NCI-H345 (cell line): ENCODE data around the gene SRRM2.
A peak's percentile ranks its signal among the peaks of the same experiment; 100 is the strongest.

ENCODE experiments used
- DNase-seq: peaks from one replicate; lab custom pipeline; 2025; lab: John Stamatoyannopoulos, UW

The SRRM2 gene

DNA sequence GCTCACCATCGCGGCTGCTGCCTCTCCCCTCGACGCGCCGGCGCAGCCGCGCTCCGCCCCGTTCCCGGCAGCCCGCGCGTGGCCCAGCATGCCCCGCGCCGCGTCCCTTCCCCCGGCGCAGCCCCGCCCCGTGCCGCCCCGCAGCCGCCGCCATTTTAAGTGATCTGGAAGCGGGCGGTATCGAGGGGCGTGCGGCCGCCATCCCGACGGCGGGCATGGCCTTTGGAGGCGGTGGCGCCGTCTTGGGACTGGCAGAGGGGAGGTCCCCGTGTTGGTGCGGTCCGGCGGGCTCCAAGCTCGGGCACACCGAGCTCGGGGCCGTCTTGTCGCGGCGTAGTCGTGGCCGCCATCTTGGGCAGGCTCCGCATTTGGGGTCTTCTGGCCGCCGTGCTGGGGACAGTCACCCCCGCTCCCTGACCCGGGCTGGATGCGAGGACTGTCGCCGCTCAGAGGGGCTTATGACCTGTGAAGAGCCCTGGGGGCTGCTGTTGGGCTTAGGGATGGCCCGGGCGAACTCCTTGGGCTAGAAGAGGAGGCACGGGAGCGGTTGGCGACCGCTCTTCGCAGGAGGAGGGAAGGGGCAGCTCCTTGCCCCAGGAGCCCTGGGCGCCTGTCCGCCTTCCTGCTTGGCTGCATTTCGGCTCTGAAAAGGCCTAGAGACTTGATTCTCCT is 24.9 kb downstream of the SRRM2 start, which contains the start of gene ELOB:
TSS of gene ELOB (minus strand) at position 50 of the 672 bp plus-strand sequence. CDS start at position 9, 41 bp downstream.
- peak; percentile 90 for DNase-seq

DNA sequence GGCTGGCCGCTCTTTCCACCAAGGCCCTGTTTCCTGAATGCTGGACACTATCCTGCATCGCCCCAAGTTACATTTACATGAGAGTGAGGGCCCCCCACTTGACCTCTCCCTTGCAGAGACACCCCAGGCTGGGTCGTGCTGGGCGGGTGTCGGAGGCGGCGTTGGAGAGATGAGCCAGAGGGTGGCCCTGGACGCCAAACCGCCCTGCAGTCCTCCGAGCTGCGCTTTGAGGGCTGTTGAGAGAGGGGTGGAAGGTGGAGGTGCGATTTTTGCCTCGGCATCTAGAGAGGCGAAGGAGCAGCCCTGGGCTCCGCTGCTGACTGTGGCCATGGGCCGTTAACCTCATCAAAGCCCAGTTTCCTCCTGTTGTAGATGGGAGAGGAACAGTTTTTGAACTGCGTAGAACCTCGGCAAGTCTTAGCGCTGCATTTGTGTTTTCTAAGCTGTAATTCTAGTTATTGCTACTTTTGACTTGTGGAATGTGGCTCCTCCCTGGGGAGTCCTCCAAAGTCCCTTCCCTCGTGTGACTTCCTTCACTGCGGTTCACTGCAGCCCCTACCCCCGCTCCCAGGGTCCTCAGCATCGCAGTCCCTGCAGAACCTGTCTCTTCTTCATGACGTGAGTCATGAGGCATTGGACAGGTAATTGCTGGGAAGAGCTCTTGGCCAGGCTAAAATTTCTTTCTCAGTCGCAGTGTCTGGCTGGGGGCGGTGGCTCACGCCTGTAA is 25.6 kb downstream of the SRRM2 start:
- no peak for DNase-seq

DNA sequence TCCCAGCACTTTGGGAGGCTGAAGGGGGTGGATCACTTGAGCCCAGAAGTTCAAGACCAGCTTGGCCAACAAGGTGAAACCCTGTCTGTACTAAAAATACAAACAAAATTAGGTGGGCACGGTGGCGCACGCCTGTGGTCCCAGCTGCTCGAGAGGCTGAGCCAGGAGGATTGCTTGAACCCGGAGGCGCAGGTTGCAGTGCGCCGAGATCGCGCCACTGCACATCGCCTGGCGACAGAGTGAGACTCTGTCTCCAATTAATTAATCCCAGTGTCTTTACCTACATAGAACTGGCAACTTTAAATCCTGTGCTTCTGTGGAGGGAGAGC is 26.2 kb downstream of the SRRM2 start:
- no peak for DNase-seq

DNA sequence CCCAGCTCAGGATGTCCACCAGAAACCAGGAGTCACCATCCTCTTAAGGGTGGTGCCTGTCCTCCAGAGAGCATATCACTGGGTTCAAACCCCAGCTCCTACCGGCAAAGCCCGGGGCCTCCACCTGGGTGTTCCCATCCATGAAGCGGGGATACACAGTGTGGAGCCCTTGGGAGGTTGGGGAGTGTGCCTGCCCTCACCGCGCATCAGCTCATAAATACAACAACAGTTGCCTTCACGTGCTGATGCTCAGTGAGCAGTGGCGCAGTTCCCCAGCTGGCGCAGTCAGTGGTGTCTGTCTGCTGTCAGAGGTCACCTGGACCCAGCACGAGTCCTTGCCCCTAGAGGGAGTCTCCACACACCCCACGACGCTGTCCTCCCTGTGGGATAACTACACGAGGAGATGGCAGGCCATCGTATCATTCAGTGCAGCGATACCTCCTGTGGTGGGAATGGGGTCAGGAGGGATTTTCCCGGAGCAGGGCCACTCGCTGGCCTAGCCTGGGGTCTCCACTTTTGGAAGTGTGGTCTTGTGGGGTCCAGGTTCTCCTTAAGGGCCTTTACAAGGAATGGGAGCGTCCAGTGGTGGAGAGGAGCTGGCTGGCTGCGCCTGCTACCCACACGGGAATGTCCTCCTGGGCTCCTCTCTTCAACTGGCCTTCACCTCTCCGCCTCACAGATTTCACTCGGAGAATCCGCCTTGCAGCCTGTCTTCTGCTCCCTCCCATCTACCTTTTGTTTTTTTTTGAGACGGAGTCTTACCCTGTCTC is 26.9 kb downstream of the SRRM2 start:
- DNase-seq = no peak

DNA sequence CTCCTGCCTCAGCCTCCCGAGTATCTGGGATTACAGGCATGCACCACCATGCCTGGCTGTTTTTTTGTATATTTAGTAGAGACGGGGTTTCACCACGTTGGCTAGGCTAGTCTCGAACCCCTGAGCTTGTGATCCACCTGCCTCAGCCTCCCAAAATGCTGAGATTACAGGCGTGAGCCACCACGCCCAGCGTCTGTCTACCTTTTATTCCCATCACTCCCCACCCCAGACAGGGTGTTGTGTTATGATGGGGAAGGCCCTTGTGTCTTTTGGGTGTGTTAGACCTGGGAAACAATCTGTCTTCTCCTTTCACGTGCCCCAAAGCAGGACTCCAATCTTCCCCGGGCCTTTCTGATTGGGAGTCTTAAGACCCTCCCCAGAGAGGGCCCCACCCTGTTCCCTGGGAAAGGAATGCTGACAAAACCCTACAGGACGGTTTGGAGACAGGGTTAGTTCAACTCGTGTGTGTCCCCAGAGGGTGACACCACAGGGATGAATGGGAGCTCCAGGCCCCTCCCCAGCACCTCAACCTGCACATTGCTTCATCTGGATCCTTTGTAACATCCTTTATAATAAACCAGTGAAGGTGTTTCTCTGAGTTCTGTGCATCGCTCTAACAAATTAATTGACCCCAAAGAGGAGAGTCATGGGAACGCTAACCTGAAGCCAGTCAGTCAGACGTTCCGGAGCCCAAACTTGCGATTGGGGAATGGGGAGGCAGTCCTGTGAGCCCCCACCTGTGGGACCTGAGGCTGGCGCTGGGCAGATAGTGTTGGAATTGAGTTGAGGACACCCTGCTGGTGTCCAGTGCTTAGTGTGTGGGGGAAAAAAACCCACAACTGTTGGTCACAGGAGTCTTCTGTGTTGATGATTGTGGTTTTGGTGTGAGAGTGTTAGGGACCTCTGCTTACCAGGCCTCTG is 27.8 kb downstream of the SRRM2 start:
- no peak for DNase-seq

DNA sequence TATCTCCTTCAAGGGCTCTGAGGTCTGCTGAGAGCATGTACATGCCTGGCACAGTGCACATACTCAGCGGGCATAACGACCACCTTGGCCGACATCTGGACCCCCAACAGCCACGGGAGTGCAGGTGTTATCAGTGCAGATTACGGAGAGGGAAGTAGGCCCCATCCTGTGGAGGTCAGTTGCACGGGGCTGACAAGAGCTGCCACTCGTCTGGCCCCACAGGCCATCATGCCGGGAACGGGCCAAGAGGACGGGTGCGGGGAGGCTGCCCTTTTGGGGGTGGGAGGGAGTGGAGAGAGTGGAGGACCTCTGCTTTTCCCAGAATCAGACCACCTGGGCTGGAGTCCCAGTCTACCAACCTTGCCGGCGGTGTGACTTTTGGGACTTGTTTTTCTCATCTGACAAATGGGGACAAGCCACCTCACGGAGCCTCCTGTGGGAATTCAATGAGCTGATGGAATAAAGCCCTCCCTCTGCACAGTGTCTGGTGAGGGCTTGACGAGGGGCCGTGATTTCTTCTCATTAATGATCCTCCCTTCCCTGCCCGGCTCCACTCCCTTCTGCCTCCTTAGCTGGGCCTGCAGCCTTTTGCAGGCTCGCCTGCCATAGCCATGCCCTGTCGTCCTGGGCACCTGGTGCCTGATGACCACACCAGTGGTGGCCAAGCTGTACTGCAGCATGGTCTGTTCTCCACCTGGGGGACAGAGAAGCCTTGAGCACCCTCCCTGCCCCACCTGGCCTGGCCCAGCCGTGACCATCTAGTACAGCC is 30.3 kb downstream of the SRRM2 start:
- no peak for DNase-seq

DNA sequence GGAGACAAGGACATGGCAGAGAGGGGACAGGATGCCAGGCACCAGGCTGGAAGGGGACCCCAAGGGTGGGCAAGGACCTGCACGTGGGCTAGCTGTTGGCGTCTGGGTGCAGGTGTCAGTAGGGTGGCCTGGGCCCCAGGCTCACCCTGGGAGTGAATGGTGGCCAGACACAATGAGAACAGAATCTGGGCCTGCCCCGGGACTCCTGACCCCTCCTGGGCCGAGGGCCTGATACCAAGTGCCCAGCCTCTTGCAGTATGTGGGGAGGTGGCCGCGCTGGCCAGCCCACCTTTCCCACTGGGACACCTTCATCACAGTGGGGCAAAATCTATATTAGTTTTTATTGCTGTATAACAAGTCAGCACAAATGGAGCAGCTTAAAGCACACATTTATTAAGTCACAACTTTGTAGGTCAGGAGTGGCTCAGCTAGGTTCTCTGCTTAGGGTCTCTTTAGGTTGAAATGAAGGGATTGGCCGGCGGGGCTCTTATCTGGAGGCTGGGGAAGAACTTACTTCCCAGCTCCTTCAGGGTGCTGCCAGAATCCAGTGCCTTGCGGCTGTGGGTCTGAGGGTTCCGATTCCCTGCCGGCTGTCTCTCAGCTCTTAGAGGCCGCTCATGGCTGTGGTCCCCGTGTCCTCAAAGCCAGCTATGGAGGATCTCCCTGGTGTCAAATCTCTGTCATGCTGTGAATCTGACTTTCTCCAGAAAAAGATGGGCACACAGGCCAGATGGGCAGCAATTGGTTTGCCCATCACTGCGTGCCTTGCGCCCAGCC is 31.3 kb downstream of the SRRM2 start:
- no peak for DNase-seq

DNA sequence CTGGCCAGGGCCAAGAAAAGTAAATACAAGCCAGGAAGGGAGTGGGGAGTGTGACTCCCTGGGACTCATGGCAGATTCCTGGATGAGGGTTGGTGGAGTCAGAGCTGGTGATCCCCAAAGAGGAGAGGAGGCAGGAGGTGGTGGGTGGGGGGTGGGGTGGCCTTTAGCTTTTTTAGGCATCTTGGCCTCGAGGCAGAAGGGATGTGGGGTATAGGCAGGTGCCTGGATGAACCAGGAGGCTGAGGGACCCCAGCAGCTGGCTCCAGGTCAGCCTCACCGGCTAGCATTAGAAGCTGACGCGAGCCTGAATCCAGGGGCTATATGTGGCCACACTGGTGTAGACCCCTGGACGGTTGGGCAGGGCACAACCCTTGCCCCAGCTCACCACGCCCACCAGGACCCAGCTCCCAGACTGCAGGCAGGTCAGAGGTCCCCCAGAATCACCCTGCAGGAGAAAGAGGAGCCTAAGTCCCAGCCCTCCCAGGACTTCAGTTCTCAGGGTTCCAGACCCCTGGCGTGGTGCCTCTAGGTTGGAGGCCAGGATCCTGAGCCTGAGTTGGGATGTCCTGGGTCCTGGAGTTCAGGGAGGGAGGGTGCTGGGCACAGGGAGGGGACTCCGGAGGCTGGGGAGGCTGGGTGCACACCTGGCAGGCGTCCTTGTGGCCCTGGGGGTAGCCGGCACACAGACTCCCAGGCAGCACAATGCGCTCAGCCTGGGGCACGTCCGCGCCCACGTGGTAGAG is 32.1 kb downstream of the SRRM2 start:
- peak; percentile 22 for DNase-seq

DNA sequence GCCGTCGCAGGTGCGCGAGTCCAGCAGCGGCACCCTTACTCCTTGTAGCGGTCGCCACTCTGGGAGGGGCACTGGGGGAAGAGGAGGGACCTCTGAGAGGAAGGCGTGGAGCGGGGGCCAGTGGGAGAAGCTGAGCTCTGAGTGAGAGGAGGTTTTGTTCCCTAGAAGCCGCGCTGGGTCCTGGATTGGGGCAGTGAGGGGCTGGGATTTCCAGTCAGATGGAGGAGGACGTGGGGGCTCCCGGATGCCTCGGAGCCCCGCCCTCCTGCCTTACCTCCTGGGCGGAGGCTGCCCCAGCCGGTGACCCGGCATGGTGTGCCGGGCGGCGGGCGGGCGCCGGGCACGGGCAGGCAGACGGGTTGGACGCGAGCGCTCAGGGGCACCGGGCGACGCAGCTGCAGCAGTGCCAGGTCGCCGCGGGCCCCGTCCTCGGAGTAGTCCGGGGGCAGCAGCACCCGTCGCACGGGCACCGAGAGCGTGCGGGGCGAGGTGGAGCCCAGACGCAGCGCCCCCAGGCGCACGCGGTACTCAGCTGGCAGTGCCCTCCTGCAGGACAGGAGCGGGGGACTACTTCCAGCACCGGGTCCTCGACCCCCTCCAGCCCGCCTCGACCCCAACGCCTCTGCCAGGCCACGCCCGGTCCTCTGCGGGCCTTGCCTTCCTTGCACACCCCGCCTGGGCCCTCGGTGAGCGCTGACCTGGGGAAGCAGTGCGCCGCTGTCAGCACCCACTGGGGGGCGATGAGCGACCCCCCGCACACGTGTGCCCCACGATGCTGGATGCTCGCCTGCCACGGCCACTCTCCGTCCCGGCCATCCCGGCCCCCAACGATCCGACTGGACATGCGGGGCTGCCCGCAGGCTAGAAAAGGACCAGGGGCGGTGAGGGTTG is 32.9 kb downstream of the SRRM2 start:
- no peak for DNase-seq

DNA sequence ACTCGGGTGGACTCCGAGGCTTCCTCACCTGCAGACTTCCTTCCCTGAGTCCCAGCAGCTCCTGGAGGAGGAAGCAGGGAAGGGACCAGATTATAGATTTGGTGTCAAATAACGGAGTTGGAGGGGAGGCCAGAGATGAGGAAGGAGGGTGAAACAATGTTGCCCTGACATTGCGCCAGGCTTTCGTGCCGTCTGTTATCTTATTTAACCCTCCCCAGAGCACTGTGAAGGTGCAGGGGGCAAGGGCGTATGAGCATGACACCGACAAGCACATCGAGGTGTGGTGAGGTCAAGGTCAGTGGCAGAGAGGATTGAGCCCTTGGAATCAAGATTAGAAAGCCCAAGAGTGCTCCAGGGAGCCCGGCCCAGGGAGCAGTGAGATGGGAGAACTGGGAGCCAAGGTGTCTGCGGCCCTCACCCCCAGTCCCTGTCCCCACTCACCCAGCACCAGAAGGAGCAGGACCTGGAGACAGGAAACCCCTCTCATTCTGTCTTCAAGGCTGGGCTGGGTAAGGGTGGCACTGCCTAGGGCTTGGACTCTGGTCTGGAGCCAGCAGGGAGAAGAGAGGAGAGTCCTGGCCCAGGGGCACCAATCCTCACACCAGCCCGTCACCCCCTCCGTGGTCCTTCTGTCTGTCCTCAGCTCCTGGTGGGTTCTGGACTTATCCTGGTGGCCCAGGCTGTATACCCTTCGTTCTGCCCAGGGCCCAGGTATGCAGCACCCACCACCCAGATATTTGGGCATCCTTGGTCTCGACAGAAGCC is 33.8 kb downstream of the SRRM2 start:
- no peak for DNase-seq

DNA sequence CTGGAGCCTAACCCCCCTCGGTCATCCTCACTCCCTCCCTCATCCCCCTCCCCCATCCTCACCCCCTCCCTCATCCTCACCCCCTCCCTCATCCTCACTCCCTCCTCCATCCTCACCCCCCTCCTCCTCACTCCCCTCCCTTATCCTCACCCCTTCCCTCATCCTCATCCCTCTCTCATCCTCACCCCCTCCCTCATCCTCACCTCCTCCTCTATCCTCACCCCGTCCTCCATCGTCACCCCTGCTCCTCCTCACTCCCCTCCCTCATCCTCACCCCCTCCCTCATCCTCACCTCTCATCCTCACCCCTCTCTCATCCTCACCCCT is 34.4 kb downstream of the SRRM2 start:
- no peak for DNase-seq

DNA sequence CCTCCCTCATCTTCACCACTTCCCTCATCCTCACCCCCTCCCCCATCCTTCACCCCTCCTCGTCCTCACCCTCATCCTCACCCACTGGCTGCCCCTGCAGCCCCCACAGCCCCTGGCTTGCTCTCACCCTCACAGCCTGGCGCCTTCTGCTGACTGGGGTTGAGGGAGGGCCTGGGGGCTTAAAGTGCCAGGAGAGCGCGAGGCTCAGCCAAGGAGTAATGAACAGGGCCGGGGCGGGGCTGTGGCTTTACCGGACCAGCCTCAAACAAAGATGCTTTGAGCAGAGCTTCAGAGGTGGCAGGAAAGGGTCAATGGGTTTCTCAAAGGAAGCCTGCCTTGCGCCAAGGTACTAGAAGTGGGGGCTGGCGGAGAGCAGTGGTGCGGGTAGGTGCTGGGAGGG is 35.0 kb downstream of the SRRM2 start, which contains the start of gene PRSS33:
TSS of gene PRSS33 (minus strand) at position 155 of the 400 bp plus-strand sequence. CDS start 1,013 bp downstream, outside the sequence.
- no peak for DNase-seq

DNA sequence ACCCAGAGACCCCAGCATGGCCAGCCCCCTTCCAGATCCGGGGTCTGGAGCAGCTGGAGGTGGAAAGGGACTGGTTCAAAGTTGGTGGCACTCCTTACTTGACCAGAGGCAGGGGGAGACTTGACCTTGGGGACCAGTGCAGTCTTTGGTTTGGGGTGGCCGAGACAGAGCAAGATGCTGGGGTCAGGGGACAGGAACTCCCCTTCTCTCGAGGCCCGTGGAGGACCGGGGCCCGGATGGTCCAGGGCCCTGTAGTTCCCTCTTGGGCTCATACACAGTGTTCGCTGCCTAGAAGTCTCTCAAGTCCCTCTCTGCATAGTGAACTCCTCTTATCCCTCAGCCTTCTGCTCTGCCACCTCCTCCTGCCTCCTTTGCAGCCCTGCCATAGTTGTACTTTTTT is 35.5 kb downstream of the SRRM2 start:
- DNase-seq = no peak

DNA sequence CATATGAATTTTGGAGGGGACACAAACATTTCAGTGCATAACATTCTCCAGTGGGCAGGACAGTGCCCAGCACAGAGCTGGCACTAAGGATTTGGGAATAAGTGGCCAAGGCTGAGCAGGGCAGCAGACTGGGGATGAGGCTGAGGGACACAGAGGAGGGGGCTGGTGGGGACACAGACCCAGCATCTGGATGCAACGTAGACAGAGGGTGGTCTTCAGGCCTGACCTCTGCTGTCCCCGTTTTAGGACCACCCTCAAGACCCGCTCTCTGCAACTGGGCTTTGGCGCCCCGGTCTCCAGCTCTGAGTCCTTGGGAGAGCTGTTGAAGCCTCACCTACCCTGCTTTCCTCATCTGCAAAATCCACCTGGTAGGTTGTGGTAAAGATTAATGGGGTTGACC is 38.2 kb downstream of the SRRM2 start:
- DNase-seq = no peak

DNA sequence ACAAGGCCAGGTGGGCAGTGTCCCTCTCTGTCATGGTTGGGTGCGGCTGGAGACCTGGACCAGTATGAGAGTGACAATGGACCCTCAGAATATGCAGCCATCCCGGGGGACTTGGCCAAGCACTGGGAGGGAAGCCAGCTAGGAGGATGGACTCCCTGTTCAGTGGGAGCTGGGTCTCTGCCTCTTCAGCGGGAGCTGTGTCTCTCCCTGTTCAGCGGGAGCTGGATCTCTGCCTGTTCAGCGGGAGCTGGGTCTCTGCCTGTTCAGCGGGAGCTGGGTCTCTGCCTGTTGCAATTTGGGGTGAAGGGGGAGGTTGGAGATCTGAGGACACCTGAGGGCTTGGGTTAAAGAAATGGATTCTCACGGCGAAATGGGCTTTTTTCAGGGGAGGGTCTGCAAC is 38.7 kb downstream of the SRRM2 start:
- DNase-seq = no peak

DNA sequence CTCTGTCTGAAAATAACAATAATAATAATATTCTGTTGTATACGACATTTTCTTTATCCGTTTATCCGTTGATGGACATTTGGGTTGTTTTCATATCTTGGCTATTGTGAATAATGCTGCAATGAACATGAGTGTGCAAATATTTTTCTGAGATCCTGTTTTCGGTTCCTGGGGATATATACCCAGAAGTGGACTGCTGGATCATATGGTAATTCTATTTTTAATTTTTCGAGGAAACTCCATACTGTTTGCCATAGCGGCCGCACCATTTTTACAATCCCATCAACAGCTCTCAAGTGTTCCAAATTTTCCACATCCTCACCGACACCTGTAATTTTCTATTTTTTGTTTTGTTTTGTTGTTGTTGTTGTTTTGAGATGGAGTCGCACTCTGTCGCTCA is 40.5 kb downstream of the SRRM2 start:
- DNase-seq = no peak

DNA sequence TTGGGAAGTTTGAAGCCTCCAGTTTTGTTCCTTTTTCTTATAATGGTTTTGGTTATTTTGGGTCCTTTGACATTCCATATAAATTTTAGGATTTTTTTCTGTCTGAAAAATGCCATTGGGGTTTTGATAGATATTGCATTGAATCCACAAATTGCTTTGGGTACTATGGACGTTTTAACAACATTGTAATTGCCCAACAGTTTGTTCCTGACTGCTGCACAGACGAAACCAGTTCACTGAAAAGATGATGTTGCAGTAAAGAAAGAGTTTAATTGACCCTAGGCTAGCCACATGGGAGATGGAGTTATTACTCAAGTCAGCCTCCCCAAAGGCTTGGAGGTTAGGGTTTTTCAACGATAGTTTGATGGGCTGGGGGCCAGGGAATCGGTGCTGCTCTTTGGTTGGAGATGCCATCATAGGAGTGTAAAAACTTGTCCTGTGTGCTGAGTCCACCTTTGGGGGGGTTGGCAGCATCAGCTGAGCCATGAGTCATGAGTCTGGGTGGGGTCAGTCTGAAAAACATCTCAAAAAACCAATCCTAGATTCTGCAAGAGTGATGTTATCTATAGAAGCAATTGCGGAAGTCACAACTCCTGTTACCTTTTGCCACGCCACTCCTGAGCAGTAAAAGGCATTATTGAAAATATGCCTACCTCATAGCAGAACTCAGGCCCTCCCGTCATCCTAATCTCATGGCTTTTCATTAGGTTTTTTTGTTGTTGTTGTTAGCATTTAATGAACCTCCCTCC is 43.1 kb downstream of the SRRM2 start:
- DNase-seq = no peak
